ENCODE results near the gene SMLR1. TPM values are rescaled to one million over a fixed set of nuclear protein-coding genes. Genes with fewer than 3 reads are reported as not detected.
A peak's percentile ranks its signal among the peaks of the same experiment; 100 is the strongest.

Gene SMLR1
- total and polyA plus RNA-seq, 12 donors = not detected

- DNase-seq (peak; percentile 66 to 69), ATAC-seq (peak in 4 of 8 donors; percentile 23 to 63 (median 54))
- Histone ChIP-seq H3K4me1 (no peaks in the 10 kb centered on the region), H3K9me3 (no peaks in the 10 kb centered on the region), H3K4me3 (no peak overlapping the region), H3K27ac (no peak overlapping the region), H3K36me3 (peaks cover 0 to 54% (median 10%) of the 10 kb centered on the region in 9 donors), H3K27me3 (no peaks in the 10 kb centered on the region)
- TF ChIP-seq, protein P1, sequence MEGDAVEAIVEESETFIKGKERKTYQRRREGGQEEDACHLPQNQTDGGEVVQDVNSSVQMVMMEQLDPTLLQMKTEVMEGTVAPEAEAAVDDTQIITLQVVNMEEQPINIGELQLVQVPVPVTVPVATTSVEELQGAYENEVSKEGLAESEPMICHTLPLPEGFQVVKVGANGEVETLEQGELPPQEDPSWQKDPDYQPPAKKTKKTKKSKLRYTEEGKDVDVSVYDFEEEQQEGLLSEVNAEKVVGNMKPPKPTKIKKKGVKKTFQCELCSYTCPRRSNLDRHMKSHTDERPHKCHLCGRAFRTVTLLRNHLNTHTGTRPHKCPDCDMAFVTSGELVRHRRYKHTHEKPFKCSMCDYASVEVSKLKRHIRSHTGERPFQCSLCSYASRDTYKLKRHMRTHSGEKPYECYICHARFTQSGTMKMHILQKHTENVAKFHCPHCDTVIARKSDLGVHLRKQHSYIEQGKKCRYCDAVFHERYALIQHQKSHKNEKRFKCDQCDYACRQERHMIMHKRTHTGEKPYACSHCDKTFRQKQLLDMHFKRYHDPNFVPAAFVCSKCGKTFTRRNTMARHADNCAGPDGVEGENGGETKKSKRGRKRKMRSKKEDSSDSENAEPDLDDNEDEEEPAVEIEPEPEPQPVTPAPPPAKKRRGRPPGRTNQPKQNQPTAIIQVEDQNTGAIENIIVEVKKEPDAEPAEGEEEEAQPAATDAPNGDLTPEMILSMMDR (IDR thresholded peaks at IDR 0.05) = peak; percentile 55 to 92 (median 83)
- intact Hi-C loops (cut with DNase I) = loop anchor here in 7 of 10 donors (2.0 to 10.0 kb wide), 3 partner anchors 548 to 550 kb away; no protein-coding TSS in a partner anchor
- WGBS, 2 donors = 68 to 72% methylated on average over 8 of the region's 8 CpGs
Observed at GRCh38 chr6:130872250-130873095, 45.3 kb downstream of the SMLR1 start.

- Histone ChIP-seq H3K4me1 (no peaks in the 10 kb centered on the region), H3K4me3 (no peak overlapping the region), H3K36me3 (peaks cover 0 to 60% (median 10%) of the 10 kb centered on the region in 9 donors), H3K27ac (no peak overlapping the region), H3K9me3 (no peaks in the 10 kb centered on the region), H3K27me3 (no peaks in the 10 kb centered on the region)
- ATAC-seq = no peak
- DNase-seq = no peak
- intact Hi-C loops (cut with DNase I) = loop anchor here in 7 of 10 donors (2.0 to 10.0 kb wide), 3 partner anchors 549 to 551 kb away; no protein-coding TSS in a partner anchor
- 92 to 93% methylated on average over 5 of the region's 5 CpGs for WGBS, 2 donors
- TF ChIP-seq, protein P1 (IDR thresholded peaks at IDR 0.05) = no peak
Observed at GRCh38 chr6:130873746-130874145, 46.5 kb downstream of the SMLR1 start.

- H3K4me1 ChIP-seq = peaks cover 0 to 5% (median 0%) of the 10 kb centered on the region in 9 donors
- 83 to 87% methylated on average over 6 of the region's 6 CpGs for WGBS, 2 donors
- intact Hi-C loops (cut with DNase I) = loop anchor here in 6 of 10 donors (5.0 to 10.0 kb wide), 4 partner anchors 237 to 745 kb away; partner anchors contain the start of gene MED23 (in 1 of the 6)
- DNase-seq = no peak
- H3K9me3 ChIP-seq = no peaks in the 10 kb centered on the region
- no peaks in the 10 kb centered on the region for H3K27me3 ChIP-seq
- H3K36me3 ChIP-seq = peaks cover 0 to 93% (median 7%) of the 10 kb centered on the region in 9 donors
- H3K27ac ChIP-seq = no peak overlapping the region
- TF ChIP-seq, protein P1 (IDR thresholded peaks at IDR 0.05) = no peak
- ATAC-seq = no peak
- no peak overlapping the region for H3K4me3 ChIP-seq
Observed at GRCh38 chr6:130879826-130880225, 52.6 kb downstream of the SMLR1 start.

- ATAC-seq = peak in 3 of 8 donors; percentile 31 to 41 (median 37)
- H3K4me1 ChIP-seq = peaks cover 0 to 5% (median 0%) of the 10 kb centered on the region in 9 donors
- no peaks in the 10 kb centered on the region for H3K9me3 ChIP-seq
- no peaks in the 10 kb centered on the region for H3K27me3 ChIP-seq
- TF ChIP-seq, protein P1 (IDR thresholded peaks at IDR 0.05) = no peak
- intact Hi-C loops (cut with DNase I) = loop anchor here in 5 of 10 donors (5.0 to 10.0 kb wide), 3 partner anchors 235 to 742 kb away; partner anchors contain the start of gene MED23 (in 1 of the 5)
- H3K36me3 ChIP-seq = peaks cover 0 to 76% (median 4%) of the 10 kb centered on the region in 9 donors
- H3K27ac ChIP-seq = no peak overlapping the region
- DNase-seq = no peak
- 74 to 78% methylated on average over 4 of the region's 4 CpGs for WGBS, 2 donors
- no peak overlapping the region for H3K4me3 ChIP-seq
Observed at GRCh38 chr6:130882370-130882769, 55.2 kb downstream of the SMLR1 start.
